ENCODE data around the gene SLC25A21.

Gene SLC25A21

DNA sequence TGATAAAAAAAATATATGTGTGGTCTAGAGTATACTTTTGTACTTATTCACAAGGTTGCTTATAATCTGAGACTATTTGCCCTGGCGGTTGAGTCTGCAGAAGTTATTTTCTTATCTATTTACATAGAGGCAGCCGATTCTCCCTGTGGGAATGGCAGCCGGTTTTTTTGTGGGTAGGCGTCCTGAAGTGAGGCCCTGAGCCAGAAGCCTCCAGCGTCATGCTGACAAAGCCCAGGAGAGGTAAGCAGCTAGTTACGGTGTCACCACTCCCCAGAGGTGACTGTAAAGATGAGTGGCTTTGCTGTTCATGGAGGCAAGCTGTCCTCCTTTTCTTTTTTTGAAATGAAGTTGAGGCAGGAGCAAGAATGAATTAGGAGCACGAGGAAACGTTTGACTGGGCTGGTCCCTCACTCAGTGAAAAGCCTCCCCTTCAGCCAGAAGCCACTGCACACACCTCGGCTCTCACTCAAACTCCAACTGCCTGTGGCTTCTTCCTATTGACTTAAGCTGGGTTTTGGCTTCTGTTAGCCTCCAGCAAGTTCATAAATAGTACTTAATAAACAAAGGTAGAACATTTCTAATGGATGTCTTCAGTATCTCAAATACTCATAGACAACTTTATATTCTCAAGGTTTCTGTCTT, 489.2 kb downstream of the SLC25A21 start:
- DNase-seq: peak; percentile 70

DNA sequence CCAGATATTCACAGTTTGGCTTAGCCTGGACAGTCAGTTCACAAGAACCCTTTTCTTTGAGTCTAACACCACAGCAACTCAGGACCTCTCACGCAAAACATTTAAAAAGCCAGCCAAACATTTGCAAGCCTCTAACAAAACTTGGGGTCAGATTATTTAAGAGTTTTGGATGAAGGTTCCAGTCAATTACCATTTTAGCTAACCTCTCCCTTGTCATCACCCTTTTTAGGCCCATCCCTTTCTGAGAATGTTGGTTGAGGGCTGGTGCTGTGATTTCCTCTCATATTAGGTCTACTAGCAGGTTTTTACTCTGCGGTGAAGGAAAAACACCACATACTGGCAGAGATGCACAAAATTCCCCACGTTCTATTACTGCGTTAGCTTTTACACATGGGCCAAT, 490.1 kb downstream of the SLC25A21 start:
- no peak for DNase-seq

DNA sequence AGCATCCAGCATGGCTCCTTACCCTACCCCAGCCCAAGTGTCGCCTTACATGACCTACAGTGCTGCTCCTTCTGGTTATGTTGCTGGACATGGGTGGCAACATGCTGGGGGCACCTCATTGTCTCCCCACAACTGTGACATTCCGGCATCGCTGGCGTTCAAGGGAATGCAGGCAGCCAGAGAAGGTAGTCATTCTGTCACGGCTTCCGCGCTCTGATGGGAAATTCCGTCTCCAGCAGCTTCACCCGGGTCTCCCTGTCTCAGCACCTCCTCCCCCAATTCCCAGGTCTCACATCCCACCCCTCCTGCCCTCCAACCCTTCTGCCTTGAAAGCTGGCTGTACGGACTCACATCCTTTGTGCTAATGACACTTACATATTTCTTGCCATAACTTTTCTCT, 496.2 kb downstream of the SLC25A21 start:
- no peak for DNase-seq

DNA sequence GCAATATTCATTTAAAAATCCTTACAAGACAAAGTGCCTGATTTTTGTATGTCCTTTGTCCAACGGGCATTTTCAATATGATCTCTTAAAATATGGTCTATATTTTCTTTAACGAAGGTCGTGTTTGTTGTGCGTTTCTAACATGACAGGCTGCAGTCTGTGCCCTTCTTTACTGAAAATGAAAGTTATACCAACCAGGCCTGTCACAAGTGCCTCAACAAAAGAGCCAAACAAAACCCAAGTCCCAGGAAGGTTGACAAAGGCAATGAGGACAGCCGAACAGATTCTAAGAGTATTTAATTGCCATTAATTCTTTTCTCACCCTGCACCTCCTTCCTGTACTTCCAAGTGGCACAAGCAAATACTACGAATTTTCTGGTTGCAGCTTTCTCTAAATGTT, 496.8 kb downstream of the SLC25A21 start:
- no peak for DNase-seq

GRCh38 chr14:36674659-36675058, 497.7 kb downstream of the SLC25A21 start:
- DNase-seq: no peak

DNA sequence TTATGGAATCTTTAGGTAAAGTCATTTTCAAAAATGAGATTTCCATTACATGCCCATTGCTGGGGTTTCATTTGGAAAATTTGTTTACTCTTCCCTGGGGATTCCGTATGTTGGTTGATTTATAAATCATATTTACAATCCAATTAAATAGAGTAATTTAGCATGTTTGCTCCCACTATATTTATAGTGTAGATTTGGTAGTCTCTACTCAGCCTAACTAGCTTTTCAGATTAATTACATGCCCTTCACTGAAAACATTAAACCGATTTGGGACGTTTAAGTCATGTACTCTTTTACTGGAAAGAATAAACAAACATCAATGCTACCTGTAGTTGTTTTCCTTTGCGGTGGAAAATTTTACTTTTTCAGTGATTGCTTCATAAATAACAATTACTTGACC, 500.3 kb downstream of the SLC25A21 start:
- DNase-seq: no peak

GRCh38 chr14:36671149-36671548, 501.3 kb downstream of the SLC25A21 start:
- no peak for DNase-seq

DNA sequence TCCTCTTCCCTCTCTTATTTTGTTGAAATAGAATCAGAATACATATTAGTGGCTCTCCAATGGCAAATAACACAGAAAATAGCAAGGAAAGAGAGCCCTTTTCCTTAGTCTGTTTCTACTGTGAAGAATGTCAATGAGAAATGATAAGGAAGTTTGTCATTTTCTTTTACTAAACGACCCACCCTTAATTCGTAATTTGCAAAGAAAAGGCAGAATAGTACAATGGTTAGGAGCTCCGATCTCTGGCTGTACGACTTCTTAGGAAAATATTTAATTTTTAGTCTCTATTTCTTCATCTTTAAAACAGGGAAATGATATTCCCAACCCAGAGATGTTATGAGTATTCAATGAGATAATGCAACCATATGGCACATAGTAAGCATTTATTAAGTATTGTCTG, 504.7 kb downstream of the SLC25A21 start:
- no peak for DNase-seq

DNA sequence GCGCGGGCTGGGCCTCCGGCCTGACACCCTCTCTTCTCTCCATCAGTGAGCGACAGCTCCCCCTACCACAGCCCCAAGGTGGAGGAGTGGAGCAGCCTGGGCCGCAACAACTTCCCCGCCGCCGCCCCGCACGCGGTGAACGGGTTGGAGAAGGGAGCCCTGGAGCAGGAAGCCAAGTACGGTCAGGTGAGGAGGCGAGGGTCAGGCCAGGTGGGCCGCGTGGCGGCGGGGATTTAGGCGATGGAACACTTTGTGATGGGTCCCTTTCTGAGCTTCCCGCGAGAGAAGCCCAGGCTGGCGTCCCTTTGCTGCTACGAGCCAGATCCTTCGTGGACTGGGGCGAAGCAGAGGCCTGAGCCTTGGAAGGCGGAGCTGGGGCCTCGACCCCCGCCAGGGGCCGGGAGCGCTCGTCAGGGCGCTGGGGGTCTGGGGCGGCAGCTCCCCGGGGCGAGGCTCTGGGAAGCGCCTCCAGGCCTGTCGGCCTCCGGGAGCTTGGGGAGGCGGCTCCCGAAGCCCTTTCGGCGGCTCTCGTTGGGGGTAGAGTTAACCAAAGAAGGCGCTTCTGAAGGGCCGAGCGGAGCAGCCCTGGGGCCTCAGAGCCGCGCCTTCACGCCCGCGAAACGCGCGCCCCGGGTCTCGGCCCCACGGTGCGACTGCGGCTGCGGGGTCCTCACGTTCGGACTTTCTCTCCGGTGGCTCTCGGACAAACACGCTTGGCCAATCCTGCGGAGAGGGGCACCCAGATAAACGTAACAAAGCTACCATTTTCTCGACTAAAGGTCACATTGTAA, 505.8 kb downstream of the SLC25A21 start:
- DNase-seq: peak; percentile 36

GRCh38 chr14:36665887-36666415, 506.5 kb downstream of the SLC25A21 start:
- DNase-seq: peak; percentile 29

DNA sequence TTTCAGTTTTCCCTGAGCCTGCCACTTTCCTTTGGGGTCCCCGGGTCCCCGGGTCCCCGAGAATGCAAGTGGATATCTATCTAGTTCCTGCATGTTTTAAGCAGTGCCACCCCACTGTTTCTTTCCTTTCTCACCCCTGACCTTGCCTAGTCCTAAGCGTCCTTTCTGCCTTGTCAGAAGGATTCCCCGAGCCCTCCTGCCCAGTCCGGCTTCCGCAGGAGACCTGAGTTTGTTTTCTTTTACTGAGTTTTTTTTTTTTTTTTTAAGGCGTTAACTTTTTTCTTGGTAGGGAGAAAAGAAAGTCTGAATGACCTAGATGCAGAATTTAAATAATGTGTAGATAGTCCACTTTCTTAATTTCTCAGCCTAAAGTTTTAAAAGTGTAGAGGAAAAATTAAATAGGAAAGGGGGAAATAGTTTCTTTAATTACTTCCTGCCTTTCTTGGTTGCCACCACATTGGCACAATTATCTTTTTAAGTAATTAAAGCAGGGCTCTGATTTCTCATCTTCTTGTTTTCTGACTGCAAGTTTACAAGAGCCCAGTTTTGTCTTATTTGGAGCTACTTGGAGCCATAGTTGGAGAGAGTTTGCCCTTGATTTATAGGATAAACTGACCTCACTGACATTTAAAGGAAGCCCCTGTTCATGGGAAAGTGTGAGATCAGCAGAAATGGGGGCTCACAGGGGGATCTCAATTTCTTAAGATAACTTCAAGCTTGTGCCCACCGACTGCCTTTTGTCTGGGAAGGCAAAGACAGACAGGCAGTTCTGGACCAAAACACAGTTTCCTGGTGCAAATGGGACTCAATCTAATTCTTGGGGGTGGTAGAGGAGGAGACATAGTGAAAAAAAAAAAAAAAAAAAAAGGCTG, 507.8 kb downstream of the SLC25A21 start:
- DNase-seq: no peak

DNA sequence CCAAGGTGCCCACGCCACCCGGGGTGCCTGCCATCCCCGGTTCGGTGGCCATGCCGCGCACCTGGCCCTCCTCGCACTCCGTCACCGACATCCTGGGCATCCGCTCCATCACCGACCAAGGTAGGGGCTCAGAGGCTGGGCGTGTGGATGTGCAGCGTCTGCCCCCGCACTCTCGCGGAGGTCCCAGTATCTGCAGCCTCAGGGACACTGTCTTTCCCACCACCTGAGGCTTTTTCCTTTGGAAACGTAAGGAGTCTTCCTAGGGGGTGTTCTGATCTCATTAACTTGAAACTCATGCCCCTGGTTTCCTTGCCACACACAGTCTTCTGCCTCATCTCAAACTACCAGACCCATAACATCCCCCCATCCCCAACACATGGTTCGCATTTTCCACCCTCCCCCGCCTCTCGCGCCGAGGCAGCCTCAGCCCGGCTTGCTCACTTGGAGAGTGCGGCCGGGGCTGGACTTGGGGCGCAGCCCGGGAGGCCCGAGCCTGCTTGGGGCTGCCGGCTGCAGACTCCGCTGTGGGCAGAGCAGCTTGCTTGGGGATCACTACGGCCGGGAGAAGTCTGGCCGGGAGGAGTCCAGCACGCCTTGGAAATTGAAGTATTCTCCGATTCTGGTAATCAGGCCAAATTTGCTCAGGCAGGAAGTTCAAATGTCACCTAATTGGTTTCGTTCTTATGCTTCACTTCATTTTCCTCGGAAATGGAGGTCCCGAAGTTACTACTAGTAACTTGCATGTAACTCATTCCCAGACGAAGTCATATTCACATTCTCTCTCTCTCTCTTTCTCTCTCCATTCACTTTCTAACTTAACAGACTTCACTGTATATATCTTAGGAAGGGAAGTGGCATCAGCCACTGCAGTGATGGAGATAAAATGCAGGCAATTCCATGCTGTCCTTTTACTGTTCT, 508.7 kb downstream of the SLC25A21 start:
- peak; percentile 56 for DNase-seq

DNA sequence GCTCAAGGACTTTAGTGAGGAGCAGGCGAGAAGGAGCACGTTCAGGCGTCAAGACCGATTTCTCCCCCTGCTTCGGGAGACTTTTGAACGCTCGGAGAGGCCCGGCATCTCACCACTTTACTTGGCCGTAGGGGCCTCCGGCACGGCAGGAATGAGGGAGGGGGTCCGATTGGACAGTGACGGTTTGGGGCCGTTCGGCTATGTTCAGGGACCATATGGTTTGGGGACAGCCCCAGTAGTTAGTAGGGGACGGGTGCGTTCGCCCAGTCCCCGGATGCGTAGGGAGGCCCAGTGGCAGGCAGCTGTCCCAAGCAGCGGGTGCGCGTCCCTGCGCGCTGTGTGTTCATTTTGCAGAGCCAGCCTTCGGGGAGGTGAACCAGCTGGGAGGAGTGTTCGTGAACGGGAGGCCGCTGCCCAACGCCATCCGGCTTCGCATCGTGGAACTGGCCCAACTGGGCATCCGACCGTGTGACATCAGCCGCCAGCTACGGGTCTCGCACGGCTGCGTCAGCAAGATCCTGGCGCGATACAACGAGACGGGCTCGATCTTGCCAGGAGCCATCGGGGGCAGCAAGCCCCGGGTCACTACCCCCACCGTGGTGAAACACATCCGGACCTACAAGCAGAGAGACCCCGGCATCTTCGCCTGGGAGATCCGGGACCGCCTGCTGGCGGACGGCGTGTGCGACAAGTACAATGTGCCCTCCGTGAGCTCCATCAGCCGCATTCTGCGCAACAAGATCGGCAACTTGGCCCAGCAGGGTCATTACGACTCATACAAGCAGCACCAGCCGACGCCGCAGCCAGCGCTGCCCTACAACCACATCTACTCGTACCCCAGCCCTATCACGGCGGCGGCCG, 509.6 kb downstream of the SLC25A21 start:
- DNase-seq: peak; percentile 77

GRCh38 chr14:36662258-36662542, 510.2 kb downstream of the SLC25A21 start:
- no peak for DNase-seq

DNA sequence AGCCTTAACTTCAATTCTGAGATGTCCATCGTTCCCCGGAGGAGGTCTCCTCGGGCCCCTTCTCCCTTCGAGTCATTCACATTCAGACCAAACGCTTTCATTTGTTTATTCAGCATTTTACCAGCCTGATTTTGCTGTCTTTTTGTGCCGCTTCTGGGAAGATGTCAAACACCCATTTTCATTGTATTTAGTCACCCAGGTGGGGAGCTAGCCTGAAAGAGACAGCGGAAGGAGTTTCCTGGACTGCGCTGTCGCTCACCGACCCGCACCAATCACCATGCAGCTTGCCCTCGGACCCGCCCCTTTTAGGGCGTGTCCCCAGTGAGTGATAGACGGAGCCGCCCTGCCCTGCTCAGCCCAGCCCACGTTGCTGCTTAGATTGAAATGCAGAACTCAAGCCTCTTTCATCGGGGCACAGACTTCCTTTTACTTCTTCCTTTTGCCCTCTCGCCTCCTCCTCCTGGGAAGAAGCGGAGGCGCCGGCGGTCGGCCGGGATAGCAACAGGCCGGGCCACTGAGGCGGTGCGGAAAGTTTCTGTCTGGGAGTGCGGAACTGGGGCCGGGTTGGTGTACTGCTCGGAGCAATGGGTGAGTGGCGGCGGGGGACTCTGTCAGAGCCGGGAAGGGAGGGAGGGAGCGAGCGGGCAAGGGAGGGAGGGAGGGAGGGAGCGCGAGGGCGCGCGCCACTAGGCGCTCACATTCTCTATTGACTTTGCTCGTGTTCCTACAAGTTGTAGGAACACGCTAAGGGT, 510.7 kb downstream of the SLC25A21 start, which contains the start of gene PAX9:
Gene PAX9 (plus strand): TSS at position 355 of the 752 bp plus-strand sequence. CDS start 230 bp downstream, at position 585.
- peak; percentile 97 for DNase-seq

DNA sequence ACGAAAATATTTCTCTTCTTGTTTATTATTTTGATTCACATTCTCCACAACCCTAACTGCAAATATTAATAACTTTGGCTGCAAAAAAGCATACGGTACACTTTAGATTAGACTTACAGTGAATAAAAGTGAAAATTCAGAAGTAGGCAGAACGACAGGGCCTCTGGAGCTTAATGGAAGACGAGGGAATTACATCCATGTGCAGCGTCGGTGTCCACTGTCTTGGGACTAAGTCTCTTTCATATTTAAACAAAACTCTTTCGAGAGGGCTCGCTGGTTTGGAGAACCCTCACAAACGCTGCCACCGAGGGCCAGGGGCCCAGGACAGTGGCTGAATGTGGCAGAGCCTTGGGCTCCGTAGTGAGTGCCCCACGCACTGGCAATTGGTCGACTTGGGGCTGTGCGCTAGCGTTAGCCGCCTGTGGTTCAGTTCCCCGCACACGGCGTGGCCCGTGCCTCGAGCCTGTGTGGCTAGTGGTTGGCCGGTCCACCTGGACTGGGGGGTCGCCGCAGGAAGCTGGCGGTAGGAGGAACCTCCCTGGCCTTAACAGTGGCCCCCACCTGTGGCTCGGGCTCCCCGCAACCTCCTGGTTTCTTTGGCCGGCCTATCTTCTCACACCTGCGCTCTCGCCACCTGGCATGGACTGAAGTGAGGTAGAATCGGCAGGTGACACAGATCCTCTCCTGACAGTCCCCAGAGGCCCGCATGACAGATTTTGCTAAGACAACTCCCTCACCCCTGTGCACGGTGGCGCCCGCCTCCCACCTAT, 511.5 kb downstream of the SLC25A21 start:
- peak; percentile 87 for DNase-seq

DNA sequence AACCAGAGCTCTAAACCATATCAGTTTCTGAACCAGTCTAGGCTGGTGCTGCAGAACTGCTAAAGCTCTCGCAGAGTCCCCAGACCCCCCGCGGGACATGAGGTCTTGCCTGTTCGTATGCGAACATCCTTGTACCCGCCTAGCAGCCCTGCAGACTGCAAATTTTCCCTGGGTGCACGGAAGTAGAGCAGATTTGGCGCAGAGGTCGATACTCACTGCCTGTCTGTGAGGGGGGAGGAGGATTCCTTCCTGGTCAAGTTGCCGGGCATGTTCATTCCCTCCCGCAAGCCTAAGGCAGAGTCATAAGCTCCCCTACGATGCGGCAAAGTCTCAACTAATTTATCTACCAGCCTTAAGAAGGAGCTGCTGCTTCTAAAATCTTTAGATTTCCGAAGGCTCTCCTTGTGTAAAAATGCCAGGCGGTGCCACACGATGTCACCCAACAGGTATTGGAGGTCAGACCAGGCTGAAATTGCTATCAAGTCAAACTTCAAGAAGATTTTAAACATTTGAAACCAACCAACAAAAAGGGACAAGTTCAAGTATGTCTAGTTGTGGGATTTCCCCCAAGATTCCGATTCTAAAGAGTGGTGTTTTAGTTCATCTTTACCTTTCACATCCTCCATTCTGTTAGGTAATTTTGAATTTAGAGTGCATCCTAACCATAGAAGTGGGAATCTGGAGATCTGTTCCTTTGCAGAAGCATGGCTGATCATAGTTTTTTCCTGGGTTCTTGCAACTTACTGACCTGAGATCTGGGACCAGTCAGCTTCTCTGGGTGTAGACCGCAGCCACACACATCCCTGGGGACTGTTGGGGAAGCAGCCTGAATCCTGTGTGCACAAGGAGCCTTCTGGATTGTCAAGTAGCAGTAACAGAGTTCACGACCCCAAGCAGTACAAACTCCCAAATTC, 512.3 kb downstream of the SLC25A21 start:
- DNase-seq: peak; percentile 52

GRCh38 chr14:36659010-36659821, 513.2 kb downstream of the SLC25A21 start:
- peak; percentile 44 for DNase-seq

All from DMS53 (cell line).